Caco-2 (cell line): ENCODE data around the gene RRBP1. TPM values are rescaled to one million over a fixed set of nuclear protein-coding genes. Genes with fewer than 3 reads are reported as not detected.
A peak's percentile ranks its signal among the peaks of the same experiment; 100 is the strongest.

ENCODE experiments used
- BruUV-seq: library from RNA; stranded (reverse); fragments of 400-500 nt; replicated peaks from 2 replicates; lab custom pipeline; 2021; lab: Mats Ljungman, UMichigan
- CTCF ChIA-PET: fragments of 300-600 bp; sonication (Branson Sonifier 250); formaldehyde crosslinking; loops from one replicate; lab custom pipeline; 2022; ENCODE audit warnings: antibody characterized with exemption; lab: Charles Lee
- POLR2A ChIA-PET: fragments of 300-600 bp; sonication (Branson Sonifier 250); formaldehyde crosslinking; loops from one replicate; lab custom pipeline; 2022; ENCODE audit warnings: antibody characterized with exemption; lab: Charles Lee
- DNase-seq, 2 experiments: peaks; one replicate each; pipeline versions ENCODE4 v3.0.0 to v3.0.0-alpha.2; 2020 to 2022
- H3K27me3 ChIP-seq: replicated peaks from 2 replicates; pipeline ENCODE4 v1.6.0; 2011; ENCODE audit warnings: low read length; ENCODE audit not compliant: control insufficient read depth, insufficient read depth
- H3K36me3 ChIP-seq: 2 replicates; pipeline ENCODE4 v1.5.1; 2011; ENCODE audit warnings: low read length; ENCODE audit not compliant: control insufficient read depth, insufficient read depth
- H3K4me1 ChIP-seq: fragments of 250-450 bp; sonication (Bioruptor Pico); 2 replicates; pipeline ENCODE4 v1.5.1; 2020; ENCODE audit warnings: mild to moderate bottlenecking
- H3K4me3 ChIP-seq: 2 replicates; pipeline ENCODE4 v1.5.1; 2011; ENCODE audit warnings: low read depth, mild to moderate bottlenecking, control low read depth, low read length
- H3K9me3 ChIP-seq: fragments of 250-450 bp; sonication (Bioruptor Pico); 2 replicates; pipeline ENCODE4 v1.5.1; 2020; ENCODE audit warnings: mild to moderate bottlenecking, moderate library complexity
- H3K27ac Mint-ChIP-seq: one replicate; pipeline ENCODE4 v1.8.0; 2022; ENCODE audit warnings: mixed read lengths; ENCODE audit not compliant: unreplicated experiment
- H3K27me3 Mint-ChIP-seq: one replicate; pipeline ENCODE4 v1.8.0; 2022; ENCODE audit warnings: mixed read lengths; ENCODE audit not compliant: insufficient read depth, unreplicated experiment
- H3K36me3 Mint-ChIP-seq: one replicate; pipeline ENCODE4 v1.8.0; 2022; ENCODE audit warnings: mild to moderate bottlenecking, mixed read lengths; ENCODE audit not compliant: insufficient read depth, unreplicated experiment
- H3K4me1 Mint-ChIP-seq: one replicate; pipeline ENCODE4 v1.8.0; 2022; ENCODE audit warnings: low read depth, mixed read lengths; ENCODE audit not compliant: unreplicated experiment
- H3K4me3 Mint-ChIP-seq: one replicate; pipeline ENCODE4 v1.8.0; 2022; ENCODE audit warnings: mild to moderate bottlenecking, moderate library complexity, mixed read lengths; ENCODE audit not compliant: unreplicated experiment
- H3K9me3 Mint-ChIP-seq: one replicate; pipeline ENCODE4 v1.8.0; 2022; ENCODE audit warnings: mixed read lengths; ENCODE audit not compliant: unreplicated experiment
- CTCF ChIP-seq, 2 experiments: fragments of 200-600 bp in 1 of 2; IDR thresholded peaks; 1 replicate in 1 of 2; 2 replicates in 1 of 2; pipeline versions ENCODE4 v1.5.1 to v1.8.0; 2011 to 2022; ENCODE audit warnings: antibody characterized with exemption in 1 of 2, control low read depth in 1 of 2, inconsistent platforms in 1 of 2, low read depth in 1 of 2, low read length in 1 of 2, mild to moderate bottlenecking in 1 of 2, moderate library complexity in 1 of 2; ENCODE audit not compliant: insufficient read depth in 1 of 2, severe bottlenecking in 1 of 2, unreplicated experiment in 1 of 2
- intact Hi-C: fragments of 100-400 bp; cut with micrococcal nuclease; formaldehyde crosslinking; loops from one replicate; pipeline ENCODE4 v1.10.0; 2022; ENCODE audit not compliant: unreplicated experiment
- total RNA-seq: library from RNA; stranded (reverse); gene quantifications from 2 replicates; pipeline ENCODE4 v1.2.3, GENCODE V29; 2022

The RRBP1 gene
- total RNA-seq, 1 experiment from 2014 or later = 758 TPM

DNA sequence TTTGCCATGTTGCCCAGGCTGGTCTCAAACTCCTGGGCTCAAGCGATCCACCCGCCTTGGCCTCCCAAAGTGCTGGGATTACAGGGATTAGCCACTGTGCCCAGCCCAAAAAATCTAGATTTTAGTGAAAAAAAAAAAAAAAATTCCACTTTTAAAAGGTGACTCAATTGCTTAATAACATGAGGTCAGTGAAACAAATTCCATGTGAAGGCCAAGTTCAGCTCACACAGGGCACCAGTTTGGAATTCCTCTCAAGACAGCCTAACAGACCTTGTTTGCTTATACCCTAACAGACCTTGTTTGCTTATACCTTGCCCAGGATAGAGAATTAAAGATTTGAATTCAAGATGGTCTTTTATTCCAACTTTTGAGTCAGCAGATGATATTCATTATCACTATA, 5.1 kb downstream of the RRBP1 start:
- POLR2A ChIA-PET = no interaction called here

GRCh38 chr20:17676378-17676759, 5.7 kb downstream of the RRBP1 start:
- peak overlapping the region; percentile 80 for H3K27ac Mint-ChIP-seq
- no peaks in the 10 kb centered on the region for H3K9me3 Mint-ChIP-seq
- no peak for DNase-seq
- H3K4me1 Mint-ChIP-seq = peaks cover 45% of the 10 kb centered on the region
- ChIA-PET CTCF (no interaction called here), POLR2A (no interaction called here)
- H3K4me3 Mint-ChIP-seq = peak overlapping the region; percentile 9
- no peak overlapping the region for H3K4me3 ChIP-seq
- intact Hi-C loops = no loop called here
- no peaks in the 10 kb centered on the region for H3K27me3 ChIP-seq
- H3K27me3 Mint-ChIP-seq = no peaks in the 10 kb centered on the region
- TF ChIP-seq CTCF (IDR thresholded peaks at IDR 0.05; ENCODE audit: insufficient read depth in 1 of 2, low read depth in 1 of 2, low read length in 1 of 2, severe bottlenecking in 1 of 2, unreplicated experiment in 1 of 2) = no peak
- peaks cover 46% of the 10 kb centered on the region for H3K4me1 ChIP-seq
- peaks cover 96% of the 10 kb centered on the region for H3K36me3 Mint-ChIP-seq
- no peaks in the 10 kb centered on the region for H3K9me3 ChIP-seq
- no TSS peak for BruUV-seq
- peaks cover 19% of the 10 kb centered on the region for H3K36me3 ChIP-seq

More for the DNA sequence above, 5.1 kb downstream of the RRBP1 start:
- DNase-seq = peak in 1 of 2 experiments; percentile 3
- Mint-ChIP-seq H3K27me3 (no peaks in the 10 kb centered on the region), H3K27ac (no peak overlapping the region), H3K9me3 (no peaks in the 10 kb centered on the region), H3K36me3 (peaks cover 93% of the 10 kb centered on the region), H3K4me3 (no peak overlapping the region), H3K4me1 (peaks cover 44% of the 10 kb centered on the region)
- Histone ChIP-seq H3K9me3 (no peaks in the 10 kb centered on the region), H3K4me1 (peaks cover 46% of the 10 kb centered on the region), H3K27me3 (no peaks in the 10 kb centered on the region), H3K4me3 (no peak overlapping the region), H3K36me3 (peaks cover 17% of the 10 kb centered on the region)
- intact Hi-C loops = no loop called here
- BruUV-seq = no TSS peak
- CTCF ChIA-PET = interaction anchor here (0.5 kb wide), 1 partner anchor 322 kb away, joined by 3 read pairs; no protein-coding TSS in a partner anchor
- TF ChIP-seq CTCF (IDR thresholded peaks at IDR 0.05; ENCODE audit: insufficient read depth in 1 of 2, low read depth in 1 of 2, low read length in 1 of 2, severe bottlenecking in 1 of 2, unreplicated experiment in 1 of 2) = no peak

- no peaks in the 10 kb centered on the region for H3K27me3 Mint-ChIP-seq
- intact Hi-C loops = no loop called here
- no peak overlapping the region for H3K4me3 ChIP-seq
- no peak for DNase-seq
- H3K36me3 ChIP-seq = peaks cover 21% of the 10 kb centered on the region
- no peak for TF ChIP-seq CTCF (IDR thresholded peaks at IDR 0.05; ENCODE audit: insufficient read depth in 1 of 2, low read depth in 1 of 2, low read length in 1 of 2, severe bottlenecking in 1 of 2, unreplicated experiment in 1 of 2)
- ChIA-PET CTCF (interaction anchor here (0.6 to 1.2 kb wide), 2 partner anchors 21 to 263 kb away, joined by 3 read pairs; no protein-coding TSS in a partner anchor), POLR2A (interaction anchor here (0.7 kb wide), 1 partner anchor 40 kb away, joined by 3 read pairs; no protein-coding TSS in a partner anchor)
- peak overlapping the region; percentile 9 for H3K4me3 Mint-ChIP-seq
- BruUV-seq = no TSS peak
- peaks cover 51% of the 10 kb centered on the region for H3K4me1 Mint-ChIP-seq
- peaks cover 100% of the 10 kb centered on the region for H3K36me3 Mint-ChIP-seq
- H3K4me1 ChIP-seq = peaks cover 46% of the 10 kb centered on the region
- H3K27me3 ChIP-seq = no peaks in the 10 kb centered on the region
- peak overlapping the region; percentile 80 for H3K27ac Mint-ChIP-seq
- no peaks in the 10 kb centered on the region for H3K9me3 ChIP-seq
- no peaks in the 10 kb centered on the region for H3K9me3 Mint-ChIP-seq
These were observed 6.3 kb downstream of the RRBP1 start for GRCh38 chr20:17675519-17676377.
